GM06990 (cell line): ENCODE measurements around the gene USP24.

Experiments used
- DNase-seq: peaks from one replicate; pipeline ENCODE4 v3.0.0-alpha.2; 2011; ENCODE audit not compliant: insufficient read length; ENCODE audit errors: extremely low read depth
- H3K27me3 ChIP-seq: replicated peaks from 2 replicates; pipeline ENCODE4 v1.6.0; 2011; ENCODE audit warnings: low read length; ENCODE audit not compliant: control insufficient read depth, insufficient read depth
- H3K36me3 ChIP-seq: 2 replicates; pipeline ENCODE4 v1.5.1; 2011; ENCODE audit warnings: low read length; ENCODE audit not compliant: control insufficient read depth, insufficient read depth
- H3K4me3 ChIP-seq: replicated peaks from 2 replicates; pipeline ENCODE4 v1.5.1; 2011; ENCODE audit warnings: low read depth, mild to moderate bottlenecking, control low read depth, low read length
- TF ChIP-seq, protein P1 (sequence below): IDR thresholded peaks from 2 replicates; pipeline ENCODE4 v1.5.1; 2011; ENCODE audit warnings: low read length, control low read depth, mild to moderate bottlenecking, inconsistent platforms; ENCODE audit not compliant: insufficient read depth, poor library complexity, severe bottlenecking

The USP24 gene

DNA sequence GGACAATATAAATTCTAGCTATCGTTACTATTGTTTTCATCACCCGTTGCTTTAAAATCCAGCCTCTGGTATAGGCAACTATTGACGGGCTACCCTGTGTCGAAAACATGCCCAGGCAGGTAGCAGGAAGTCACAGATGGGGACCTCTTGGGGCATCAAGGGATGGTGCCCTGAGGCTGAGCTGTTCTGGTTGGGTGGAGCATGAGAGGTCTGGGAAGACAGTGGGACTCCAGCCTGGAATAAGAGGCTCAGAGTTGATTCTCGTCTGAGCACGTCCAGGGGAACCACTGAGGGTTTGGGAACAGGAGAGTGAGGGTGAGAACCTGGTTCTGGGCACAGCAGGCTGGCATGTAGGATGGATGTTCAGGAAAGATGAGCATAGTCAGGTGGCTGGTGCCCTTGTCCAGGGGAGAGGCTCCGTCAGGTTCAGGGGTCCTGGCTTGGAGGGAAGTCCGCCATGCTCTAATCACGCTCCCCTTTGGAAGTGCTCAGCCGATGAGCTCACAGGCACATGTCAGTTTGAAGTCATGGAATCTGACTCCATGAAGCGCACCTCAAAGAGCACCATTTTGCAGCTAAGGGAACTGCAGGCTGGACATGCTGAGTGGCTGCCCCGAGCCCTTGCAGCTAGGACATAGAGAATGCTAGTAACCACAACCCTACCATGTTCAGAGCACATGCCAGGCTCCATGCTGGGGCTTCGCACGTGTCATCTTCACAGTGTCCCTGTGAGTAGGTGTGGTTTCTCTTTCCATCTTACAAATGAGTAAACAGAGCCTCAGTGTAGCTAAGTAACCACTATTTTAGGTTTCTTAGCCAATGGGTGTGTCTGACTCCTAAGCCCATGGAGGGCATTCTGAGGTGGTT, 154.8 kb downstream of the USP24 start:
- no peaks in the 10 kb centered on the region for H3K27me3 ChIP-seq
- no peak overlapping the region for H3K4me3 ChIP-seq
- TF ChIP-seq, protein P1, sequence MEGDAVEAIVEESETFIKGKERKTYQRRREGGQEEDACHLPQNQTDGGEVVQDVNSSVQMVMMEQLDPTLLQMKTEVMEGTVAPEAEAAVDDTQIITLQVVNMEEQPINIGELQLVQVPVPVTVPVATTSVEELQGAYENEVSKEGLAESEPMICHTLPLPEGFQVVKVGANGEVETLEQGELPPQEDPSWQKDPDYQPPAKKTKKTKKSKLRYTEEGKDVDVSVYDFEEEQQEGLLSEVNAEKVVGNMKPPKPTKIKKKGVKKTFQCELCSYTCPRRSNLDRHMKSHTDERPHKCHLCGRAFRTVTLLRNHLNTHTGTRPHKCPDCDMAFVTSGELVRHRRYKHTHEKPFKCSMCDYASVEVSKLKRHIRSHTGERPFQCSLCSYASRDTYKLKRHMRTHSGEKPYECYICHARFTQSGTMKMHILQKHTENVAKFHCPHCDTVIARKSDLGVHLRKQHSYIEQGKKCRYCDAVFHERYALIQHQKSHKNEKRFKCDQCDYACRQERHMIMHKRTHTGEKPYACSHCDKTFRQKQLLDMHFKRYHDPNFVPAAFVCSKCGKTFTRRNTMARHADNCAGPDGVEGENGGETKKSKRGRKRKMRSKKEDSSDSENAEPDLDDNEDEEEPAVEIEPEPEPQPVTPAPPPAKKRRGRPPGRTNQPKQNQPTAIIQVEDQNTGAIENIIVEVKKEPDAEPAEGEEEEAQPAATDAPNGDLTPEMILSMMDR: no peak
- H3K36me3 ChIP-seq: no peaks in the 10 kb centered on the region
- DNase-seq: no peak

DNA sequence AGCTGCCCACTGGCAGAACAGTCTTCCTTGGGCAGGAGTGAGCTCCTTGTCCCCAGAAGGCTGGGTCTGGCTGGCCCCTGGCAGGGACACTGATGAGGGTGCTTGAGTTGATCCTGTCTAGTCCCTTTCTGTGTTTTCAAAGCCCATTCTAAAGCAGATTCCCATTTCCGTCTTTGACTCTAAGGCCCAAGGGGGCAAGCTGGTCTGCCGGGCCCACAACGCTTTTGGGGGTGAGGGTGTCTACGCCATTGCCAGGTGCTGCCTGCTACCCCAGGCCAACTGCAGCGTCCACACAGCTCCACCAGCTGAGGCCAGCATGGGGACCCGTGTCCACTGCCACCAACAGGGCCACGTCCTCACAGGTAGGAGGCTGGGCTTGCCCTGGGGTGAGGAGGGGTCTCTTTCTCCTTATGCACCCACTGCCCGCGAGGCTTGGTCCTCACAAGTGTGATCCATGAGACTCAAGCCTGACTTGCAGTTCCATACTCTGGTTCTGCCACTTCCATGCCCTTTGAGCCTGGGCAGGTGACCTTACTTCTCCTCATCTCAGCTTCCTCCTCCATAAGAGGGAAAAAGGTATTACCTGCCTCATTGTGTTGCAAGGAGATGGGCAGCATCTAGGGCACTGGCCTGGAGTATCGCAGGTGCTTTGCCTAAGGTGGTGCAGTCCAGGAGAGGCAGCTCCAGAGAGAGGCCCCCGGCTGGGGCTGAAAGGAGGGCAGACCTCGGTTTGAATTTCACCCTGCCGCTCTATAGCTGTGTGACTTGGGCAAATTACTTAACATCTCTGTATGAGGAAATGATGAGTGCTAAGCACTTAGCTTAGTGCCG, 155.6 kb downstream of the USP24 start:
- H3K27me3 ChIP-seq: no peaks in the 10 kb centered on the region
- TF ChIP-seq, protein P1: no peak
- DNase-seq: no peak
- no peaks in the 10 kb centered on the region for H3K36me3 ChIP-seq
- no peak overlapping the region for H3K4me3 ChIP-seq

DNA sequence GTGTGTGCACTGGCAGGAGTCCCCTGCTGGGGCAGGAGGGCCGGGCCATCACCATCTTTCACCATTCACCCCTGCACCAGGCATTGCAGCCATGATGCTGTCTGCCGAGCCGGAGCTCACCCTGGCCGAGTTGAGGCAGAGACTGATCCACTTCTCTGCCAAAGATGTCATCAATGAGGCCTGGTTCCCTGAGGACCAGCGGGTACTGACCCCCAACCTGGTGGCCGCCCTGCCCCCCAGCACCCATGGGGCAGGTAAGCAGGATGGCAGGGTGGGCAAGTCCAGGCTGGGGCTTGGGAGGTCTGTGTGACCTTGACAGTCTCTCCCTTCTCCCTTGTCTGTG, 157.2 kb downstream of the USP24 start:
- Histone ChIP-seq H3K27me3 (no peaks in the 10 kb centered on the region), H3K36me3 (no peaks in the 10 kb centered on the region), H3K4me3 (no peak overlapping the region)
- TF ChIP-seq, protein P1: no peak
- DNase-seq: no peak

DNA sequence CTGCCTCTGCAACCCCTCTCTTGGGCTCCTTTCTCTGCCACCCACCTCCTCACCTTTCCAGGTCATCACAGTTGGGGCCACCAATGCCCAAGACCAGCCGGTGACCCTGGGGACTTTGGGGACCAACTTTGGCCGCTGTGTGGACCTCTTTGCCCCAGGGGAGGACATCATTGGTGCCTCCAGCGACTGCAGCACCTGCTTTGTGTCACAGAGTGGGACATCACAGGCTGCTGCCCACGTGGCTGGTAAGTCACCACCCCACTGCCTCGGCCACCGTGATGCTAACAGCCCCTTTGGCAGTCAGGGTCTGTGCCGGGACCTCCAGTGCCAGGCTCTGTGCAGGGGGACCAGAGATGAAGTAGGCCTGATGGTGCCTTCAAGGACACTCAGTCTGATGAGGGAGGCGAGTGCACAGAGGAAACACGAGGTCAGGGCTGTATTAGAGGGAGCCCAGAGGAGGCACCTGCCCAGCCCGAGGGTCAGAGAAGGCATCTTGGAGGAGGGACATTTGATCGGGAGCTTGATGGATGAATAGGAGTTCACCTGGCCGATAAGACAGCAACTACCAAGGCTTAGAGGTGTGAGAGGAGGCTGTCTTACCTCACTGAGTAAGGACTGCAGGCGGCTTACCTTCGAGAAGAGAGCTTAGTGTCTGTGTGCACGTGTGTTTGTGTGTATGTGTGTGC, 157.8 kb downstream of the USP24 start:
- TF ChIP-seq, protein P1: no peak
- Histone ChIP-seq H3K27me3 (no peaks in the 10 kb centered on the region), H3K4me3 (no peak overlapping the region), H3K36me3 (no peaks in the 10 kb centered on the region)
- DNase-seq: no peak

DNA sequence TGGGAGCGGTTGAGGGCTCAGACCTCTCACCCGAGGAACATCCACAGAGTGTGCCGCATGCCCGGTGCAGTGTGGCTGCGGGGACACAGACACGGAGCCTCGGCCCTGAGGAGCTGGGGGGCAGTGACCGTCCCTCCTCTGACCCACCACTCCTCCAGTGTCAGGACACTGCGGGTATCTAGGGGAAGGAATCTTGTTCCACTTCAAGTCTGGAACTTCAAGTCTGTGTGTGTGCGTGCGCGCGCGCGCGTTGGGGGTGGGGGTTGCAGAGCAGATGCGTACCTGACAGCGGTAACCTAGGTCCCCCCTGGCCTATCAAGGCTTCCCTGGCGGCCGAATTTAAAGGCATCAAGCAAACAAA, 158.6 kb downstream of the USP24 start:
- TF ChIP-seq, protein P1: no peak
- no peaks in the 10 kb centered on the region for H3K27me3 ChIP-seq
- no peak overlapping the region for H3K4me3 ChIP-seq
- no peak for DNase-seq
- H3K36me3 ChIP-seq: no peaks in the 10 kb centered on the region
